NCI-H2029 treated with DMSO at 0.1 percent for 48 hours (cell line): ENCODE results near the gene LRRC45.

Source experiments
- DNase-seq: peaks from one replicate; lab custom pipeline; 2025; lab: John Stamatoyannopoulos, UW

Gene LRRC45

GRCh38 chr17:82063424-82064415 lies 40.6 kb downstream of the LRRC45 start:
- DNase-seq = no peak

- no peak for DNase-seq
Observed at GRCh38 chr17:82064433-82065192, 41.5 kb downstream of the LRRC45 start.

GRCh38 chr17:82065193-82065637 lies 42.1 kb downstream of the LRRC45 start:
- DNase-seq = no peak

GRCh38 chr17:82065638-82066303 lies 42.7 kb downstream of the LRRC45 start, which contains the start of gene DUS1L:
Gene DUS1L (minus strand): TSS chr17:82065804. CDS start chr17:82065059, 745 bp downstream.
- no peak for DNase-seq

- no peak for DNase-seq
Observed at GRCh38 chr17:82070611-82071010, 47.5 kb downstream of the LRRC45 start.

GRCh38 chr17:82072827-82073226 lies 49.7 kb downstream of the LRRC45 start:
- DNase-seq = no peak

- DNase-seq = no peak
Observed at GRCh38 chr17:82073446-82073845, 50.3 kb downstream of the LRRC45 start.

- no peak for DNase-seq
Observed at GRCh38 chr17:82076018-82076784, 53.1 kb downstream of the LRRC45 start.

GRCh38 chr17:82076785-82077591 lies 53.9 kb downstream of the LRRC45 start:
- no peak for DNase-seq

- no peak for DNase-seq
Observed at GRCh38 chr17:82077617-82078358, 54.7 kb downstream of the LRRC45 start.

- DNase-seq = no peak
Observed at GRCh38 chr17:82078433-82078832, 55.3 kb downstream of the LRRC45 start.

GRCh38 chr17:82079001-82079677 lies 56.0 kb downstream of the LRRC45 start:
- DNase-seq = no peak

- DNase-seq = no peak
Observed at GRCh38 chr17:82080048-82080788, 57.1 kb downstream of the LRRC45 start.
